Measurements from ENCODE around the gene SLC39A5. TPM values are rescaled to one million over a fixed set of nuclear protein-coding genes. Genes with fewer than 3 reads are reported as not detected.

The SLC39A5 gene, protein sequence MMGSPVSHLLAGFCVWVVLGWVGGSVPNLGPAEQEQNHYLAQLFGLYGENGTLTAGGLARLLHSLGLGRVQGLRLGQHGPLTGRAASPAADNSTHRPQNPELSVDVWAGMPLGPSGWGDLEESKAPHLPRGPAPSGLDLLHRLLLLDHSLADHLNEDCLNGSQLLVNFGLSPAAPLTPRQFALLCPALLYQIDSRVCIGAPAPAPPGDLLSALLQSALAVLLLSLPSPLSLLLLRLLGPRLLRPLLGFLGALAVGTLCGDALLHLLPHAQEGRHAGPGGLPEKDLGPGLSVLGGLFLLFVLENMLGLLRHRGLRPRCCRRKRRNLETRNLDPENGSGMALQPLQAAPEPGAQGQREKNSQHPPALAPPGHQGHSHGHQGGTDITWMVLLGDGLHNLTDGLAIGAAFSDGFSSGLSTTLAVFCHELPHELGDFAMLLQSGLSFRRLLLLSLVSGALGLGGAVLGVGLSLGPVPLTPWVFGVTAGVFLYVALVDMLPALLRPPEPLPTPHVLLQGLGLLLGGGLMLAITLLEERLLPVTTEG
- total RNA-seq (not detected), polyA plus RNA-seq (10 to 100 TPM; 30.0 to 74.0 (median 31.2) TPM)

DNA sequence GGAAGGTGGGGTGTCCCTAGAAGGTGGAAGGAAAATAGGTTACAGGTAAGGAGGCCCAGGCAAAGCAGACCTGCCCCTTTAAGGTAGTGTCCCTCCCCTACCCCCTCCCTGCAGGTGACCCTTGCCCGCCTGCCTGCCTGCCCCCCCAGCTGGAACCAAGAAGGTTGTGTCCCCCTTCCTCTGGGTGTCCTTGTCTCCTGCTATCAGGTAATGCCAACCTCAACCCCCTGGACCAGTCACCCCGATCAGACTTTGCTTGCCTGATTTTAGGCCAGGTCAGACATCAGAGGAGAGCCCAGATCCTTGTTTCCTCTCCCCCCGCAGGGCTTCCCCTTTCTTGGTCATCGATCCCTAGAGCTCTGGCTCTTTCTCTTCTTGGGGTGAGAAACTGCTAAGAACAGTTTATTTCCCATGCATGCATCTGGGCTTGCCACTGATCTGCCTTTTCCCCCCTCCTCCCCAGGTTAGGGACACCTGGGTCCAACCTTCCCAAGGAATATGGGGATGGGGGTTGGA, at the start of gene SLC39A5:
SLC39A5 (plus strand) TSS at position 136 of the 516 bp plus-strand sequence. CDS start 1,224 bp downstream, outside the sequence.
- no peak for TF ChIP-seq EP300 (IDR thresholded peaks at IDR 0.05)
- no peak for TF ChIP-seq POLR2A (IDR thresholded peaks at IDR 0.05)
- TF ChIP-seq POLR2AphosphoS5 (IDR thresholded peaks at IDR 0.05): no peak
- TF ChIP-seq, protein P1, sequence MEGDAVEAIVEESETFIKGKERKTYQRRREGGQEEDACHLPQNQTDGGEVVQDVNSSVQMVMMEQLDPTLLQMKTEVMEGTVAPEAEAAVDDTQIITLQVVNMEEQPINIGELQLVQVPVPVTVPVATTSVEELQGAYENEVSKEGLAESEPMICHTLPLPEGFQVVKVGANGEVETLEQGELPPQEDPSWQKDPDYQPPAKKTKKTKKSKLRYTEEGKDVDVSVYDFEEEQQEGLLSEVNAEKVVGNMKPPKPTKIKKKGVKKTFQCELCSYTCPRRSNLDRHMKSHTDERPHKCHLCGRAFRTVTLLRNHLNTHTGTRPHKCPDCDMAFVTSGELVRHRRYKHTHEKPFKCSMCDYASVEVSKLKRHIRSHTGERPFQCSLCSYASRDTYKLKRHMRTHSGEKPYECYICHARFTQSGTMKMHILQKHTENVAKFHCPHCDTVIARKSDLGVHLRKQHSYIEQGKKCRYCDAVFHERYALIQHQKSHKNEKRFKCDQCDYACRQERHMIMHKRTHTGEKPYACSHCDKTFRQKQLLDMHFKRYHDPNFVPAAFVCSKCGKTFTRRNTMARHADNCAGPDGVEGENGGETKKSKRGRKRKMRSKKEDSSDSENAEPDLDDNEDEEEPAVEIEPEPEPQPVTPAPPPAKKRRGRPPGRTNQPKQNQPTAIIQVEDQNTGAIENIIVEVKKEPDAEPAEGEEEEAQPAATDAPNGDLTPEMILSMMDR (IDR thresholded peaks at IDR 0.05): no peak
- Histone ChIP-seq H3K4me3 (no peak within 1 kb of the TSS), H3K4me1 (peaks cover 0 to 6% (median 3%) of the 10 kb centered on the region in 4 donors), H3K27ac (no peak within 1 kb of the TSS), H3K9me3 (no peaks in the 10 kb centered on the region), H3K27me3 (no peaks in the 10 kb centered on the region), H3K36me3 (peaks cover 0 to 29% (median 0%) of the 10 kb centered on the region in 4 donors)
- 18 to 63% methylated on average over 4 of the region's 4 CpGs for WGBS, 2 donors
- DNase-seq: no peak
- intact Hi-C loops (cut with DNase I): no loop called here

DNA sequence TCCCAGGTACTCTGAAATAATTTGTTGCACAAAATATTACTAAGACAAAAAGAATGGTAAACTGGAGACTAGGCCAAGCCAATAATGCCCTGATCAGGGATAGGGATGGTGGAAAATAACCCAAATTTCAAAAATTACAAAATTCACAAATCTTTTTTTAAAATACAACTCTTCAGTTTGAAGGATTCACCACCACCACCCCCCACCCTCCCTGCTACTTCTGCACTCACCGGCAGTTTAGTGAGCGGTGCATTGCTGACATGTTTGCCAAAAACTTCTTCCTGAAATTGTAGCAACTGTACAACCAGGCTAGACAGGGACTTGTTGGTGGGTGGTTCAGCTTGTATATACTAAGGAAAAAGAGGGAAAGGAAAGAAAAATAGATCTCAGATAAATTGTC, 42.9 kb upstream of the SLC39A5 start:
- peak overlapping the region in 1 of 4 donors; percentile 93 for H3K27ac ChIP-seq
- no peaks in the 10 kb centered on the region for H3K9me3 ChIP-seq
- peaks cover 13 to 53% (median 34%) of the 10 kb centered on the region in 4 donors for H3K36me3 ChIP-seq
- H3K4me1 ChIP-seq: peaks cover 0 to 32% (median 23%) of the 10 kb centered on the region in 4 donors
- DNase-seq: no peak
- WGBS, 2 donors: 53 to 69% methylated on average over 2 of the region's 2 CpGs
- intact Hi-C loops (cut with DNase I): loop anchor here (10.0 kb wide), 1 partner anchor 142 kb away; the partner anchor contains the start of gene RPS26
- H3K27me3 ChIP-seq: no peaks in the 10 kb centered on the region
- no peak for TF ChIP-seq EP300 (IDR thresholded peaks at IDR 0.05)
- TF ChIP-seq, protein P1 (IDR thresholded peaks at IDR 0.05): no peak
- TF ChIP-seq POLR2A (IDR thresholded peaks at IDR 0.05): no peak
- TF ChIP-seq POLR2AphosphoS5 (IDR thresholded peaks at IDR 0.05): no peak
- no peak overlapping the region for H3K4me3 ChIP-seq

DNA sequence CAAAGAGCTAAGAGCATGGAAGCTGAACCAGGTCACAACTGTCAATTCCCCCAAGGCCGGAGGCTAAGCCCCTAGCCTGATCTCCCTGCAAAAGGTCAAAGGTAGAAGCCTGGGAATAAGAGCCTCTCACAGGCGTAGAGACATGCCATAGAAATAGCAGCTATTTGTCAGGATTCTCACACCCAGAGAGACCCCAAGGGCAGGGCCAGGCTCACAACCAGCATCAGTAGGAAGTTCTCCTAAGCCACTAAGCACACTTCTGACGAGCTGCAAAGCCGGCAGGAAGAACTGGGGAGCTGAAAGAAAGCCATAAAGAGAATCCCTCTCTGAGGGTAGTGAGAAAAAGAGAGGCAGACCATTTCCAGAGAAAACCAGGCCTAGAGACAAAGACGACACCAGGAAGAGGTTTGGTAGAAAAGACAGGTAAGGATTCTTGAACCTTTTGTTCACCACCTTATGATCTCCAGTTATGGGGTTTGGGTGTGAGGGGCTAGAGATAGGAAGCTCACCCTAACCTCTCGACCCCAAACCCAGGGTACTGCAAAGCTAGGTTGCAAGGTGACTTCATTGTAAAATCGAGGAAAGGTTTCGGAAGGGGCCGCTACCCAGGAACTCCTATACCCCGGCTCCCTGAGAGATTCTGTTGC, 41.6 kb upstream of the SLC39A5 start:
- TF ChIP-seq EP300 (IDR thresholded peaks at IDR 0.05) (no peak), POLR2AphosphoS5 (IDR thresholded peaks at IDR 0.05) (no peak), POLR2A (IDR thresholded peaks at IDR 0.05) (no peak)
- TF ChIP-seq, protein P1 (IDR thresholded peaks at IDR 0.05): no peak
- H3K27me3 ChIP-seq: no peaks in the 10 kb centered on the region
- H3K36me3 ChIP-seq: peaks cover 12 to 40% (median 22%) of the 10 kb centered on the region in 4 donors
- no peaks in the 10 kb centered on the region for H3K9me3 ChIP-seq
- H3K27ac ChIP-seq: peak overlapping the region; percentile 91 to 95 (median 92)
- no peak for DNase-seq
- H3K4me1 ChIP-seq: peaks cover 0 to 32% (median 24%) of the 10 kb centered on the region in 4 donors
- whole genome bisulfite sequencing, 2 donors: 5 to 9% methylated on average over 10 of the region's 10 CpGs
- intact Hi-C loops (cut with DNase I): loop anchor here (10.0 kb wide), 1 partner anchor 143 kb away; the partner anchor contains the start of gene RPS26
- H3K4me3 ChIP-seq: peak overlapping the region; percentile 84 to 98 (median 93)

DNA sequence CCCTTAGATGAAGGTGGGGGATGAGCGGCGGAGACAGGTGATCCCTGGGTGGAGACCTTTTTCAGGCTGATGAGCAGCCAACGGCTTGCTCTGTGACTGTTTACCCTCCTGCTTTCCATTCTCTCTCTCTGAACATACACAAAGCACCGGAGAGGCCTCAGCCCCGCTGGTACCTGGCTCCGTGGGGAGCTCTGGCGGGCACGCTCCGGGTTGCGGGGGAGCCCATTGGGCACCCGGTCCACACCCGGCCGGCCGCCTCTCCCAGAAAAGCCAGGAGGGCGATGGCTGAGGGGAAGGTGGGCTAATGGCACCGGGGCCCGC, 41.1 kb upstream of the SLC39A5 start:
- Histone ChIP-seq H3K4me1 (peaks cover 0 to 32% (median 25%) of the 10 kb centered on the region in 4 donors), H3K4me3 (peak overlapping the region; percentile 84 to 98 (median 93)), H3K27me3 (no peaks in the 10 kb centered on the region), H3K27ac (peak overlapping the region; percentile 91 to 95 (median 92)), H3K9me3 (no peaks in the 10 kb centered on the region), H3K36me3 (peaks cover 10 to 35% (median 18%) of the 10 kb centered on the region in 4 donors)
- WGBS, 2 donors: 0 to 1% methylated on average over 17 of the region's 17 CpGs
- peak; percentile 72 for DNase-seq
- intact Hi-C loops (cut with DNase I): loop anchor here (1.0 to 10.0 kb wide), 5 partner anchors 30 to 144 kb away; partner anchors contain the start of genes ESYT1, MYL6, NABP2 and RPS26
- TF ChIP-seq EP300 (IDR thresholded peaks at IDR 0.05) (no peak), POLR2AphosphoS5 (IDR thresholded peaks at IDR 0.05) (no peak), POLR2A (IDR thresholded peaks at IDR 0.05) (no peak)
- TF ChIP-seq, protein P1 (IDR thresholded peaks at IDR 0.05): no peak
